Measurements from ENCODE around the gene NFATC2. TPM values are rescaled to one million over a fixed set of nuclear protein-coding genes. Genes with fewer than 3 reads are reported as not detected.
A peak's percentile ranks its signal among the peaks of the same experiment; 100 is the strongest.

NFATC2 gene
- total RNA-seq, 4 donors from 2014 or later: 8.8 to 15.6 (median 13.0) TPM

DNA sequence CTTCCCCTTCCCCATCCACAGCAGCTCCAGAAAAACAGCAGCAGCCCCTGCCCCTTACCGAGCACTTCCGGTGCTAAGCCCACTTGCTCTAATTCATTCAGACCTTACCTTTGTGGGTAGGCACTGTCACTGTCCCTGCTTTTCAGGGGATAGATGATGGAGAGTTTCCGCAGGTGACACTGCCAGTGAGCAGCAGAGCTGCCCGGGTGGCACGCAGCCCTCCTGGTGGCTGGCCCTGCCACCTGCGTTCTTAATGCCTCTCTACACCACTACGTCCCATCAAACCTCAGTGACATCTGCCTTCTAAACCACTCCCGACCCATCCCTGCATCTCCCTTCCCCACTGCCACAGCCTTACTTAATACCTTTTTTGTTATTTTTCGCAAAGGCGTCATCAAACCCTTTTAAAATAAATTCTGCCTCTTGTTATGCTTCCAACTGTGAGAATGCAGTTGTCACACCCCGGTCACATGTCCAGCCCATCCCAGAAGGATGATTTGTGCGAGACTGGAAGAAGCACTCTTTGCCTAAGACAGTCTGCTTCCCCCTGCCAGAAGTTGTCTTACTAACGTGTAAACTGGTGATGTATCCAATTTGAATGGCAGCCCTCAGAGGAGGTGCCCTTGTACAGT, 89.7 kb downstream of the NFATC2 start:
- TF ChIP-seq EP300 (IDR thresholded peaks at IDR 0.05) (no peak), POLR2A (IDR thresholded peaks at IDR 0.05; ENCODE audit: low read depth) (no peak), POLR2AphosphoS5 (IDR thresholded peaks at IDR 0.05) (no peak)
- TF ChIP-seq, protein P1, sequence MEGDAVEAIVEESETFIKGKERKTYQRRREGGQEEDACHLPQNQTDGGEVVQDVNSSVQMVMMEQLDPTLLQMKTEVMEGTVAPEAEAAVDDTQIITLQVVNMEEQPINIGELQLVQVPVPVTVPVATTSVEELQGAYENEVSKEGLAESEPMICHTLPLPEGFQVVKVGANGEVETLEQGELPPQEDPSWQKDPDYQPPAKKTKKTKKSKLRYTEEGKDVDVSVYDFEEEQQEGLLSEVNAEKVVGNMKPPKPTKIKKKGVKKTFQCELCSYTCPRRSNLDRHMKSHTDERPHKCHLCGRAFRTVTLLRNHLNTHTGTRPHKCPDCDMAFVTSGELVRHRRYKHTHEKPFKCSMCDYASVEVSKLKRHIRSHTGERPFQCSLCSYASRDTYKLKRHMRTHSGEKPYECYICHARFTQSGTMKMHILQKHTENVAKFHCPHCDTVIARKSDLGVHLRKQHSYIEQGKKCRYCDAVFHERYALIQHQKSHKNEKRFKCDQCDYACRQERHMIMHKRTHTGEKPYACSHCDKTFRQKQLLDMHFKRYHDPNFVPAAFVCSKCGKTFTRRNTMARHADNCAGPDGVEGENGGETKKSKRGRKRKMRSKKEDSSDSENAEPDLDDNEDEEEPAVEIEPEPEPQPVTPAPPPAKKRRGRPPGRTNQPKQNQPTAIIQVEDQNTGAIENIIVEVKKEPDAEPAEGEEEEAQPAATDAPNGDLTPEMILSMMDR (IDR thresholded peaks at IDR 0.05): no peak
- no peak for DNase-seq (ENCODE audit: extremely low spot score)
- peaks cover 0 to 20% (median 0%) of the 10 kb centered on the region in 4 donors for H3K36me3 ChIP-seq
- no peaks in the 10 kb centered on the region for H3K9me3 ChIP-seq
- no peaks in the 10 kb centered on the region for H3K27me3 ChIP-seq
- H3K4me3 ChIP-seq: no peak overlapping the region
- no peak overlapping the region for H3K27ac ChIP-seq (replicated peaks in 1 of 4)
- 93% methylated on average over 13 of the region's 13 CpGs for WGBS
- peaks cover 34 to 62% (median 53%) of the 10 kb centered on the region in 4 donors for H3K4me1 ChIP-seq
- intact Hi-C loops (cut with DNase I): loop anchor here (10.0 kb wide), 1 partner anchor 142 kb away; no protein-coding TSS in a partner anchor

DNA sequence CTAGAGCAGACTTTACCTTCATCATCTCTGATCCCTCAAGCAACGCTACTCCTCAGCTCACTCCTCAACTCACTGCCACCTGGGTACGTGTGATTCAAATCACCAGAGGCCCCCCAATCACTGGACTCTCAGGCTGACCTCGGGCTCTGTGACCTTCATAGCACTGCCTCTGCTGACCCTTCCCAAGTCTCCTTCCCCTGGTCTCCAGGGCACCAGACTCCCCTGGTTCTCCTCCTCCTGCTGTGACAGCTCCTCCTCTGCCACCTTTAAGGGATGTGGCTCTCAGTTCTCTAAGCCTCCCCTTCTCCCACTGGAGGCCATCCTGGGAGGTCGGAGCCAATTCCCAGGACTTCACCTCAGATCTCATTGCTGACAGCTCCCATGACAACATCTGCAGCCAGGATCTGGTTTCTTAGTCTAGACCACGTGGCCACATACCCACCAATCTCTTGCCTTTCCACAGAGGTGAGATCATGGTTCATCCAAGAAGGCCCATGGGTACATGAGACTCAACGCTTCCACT, 90.4 kb downstream of the NFATC2 start:
- Histone ChIP-seq H3K4me3 (no peak overlapping the region), H3K4me1 (peaks cover 37 to 62% (median 53%) of the 10 kb centered on the region in 4 donors), H3K27me3 (no peaks in the 10 kb centered on the region), H3K36me3 (peaks cover 0 to 20% (median 0%) of the 10 kb centered on the region in 4 donors), H3K27ac (replicated peaks in 1 of 4) (no peak overlapping the region), H3K9me3 (no peaks in the 10 kb centered on the region)
- no peak for DNase-seq (ENCODE audit: extremely low spot score)
- TF ChIP-seq EP300 (IDR thresholded peaks at IDR 0.05) (no peak), POLR2A (IDR thresholded peaks at IDR 0.05; ENCODE audit: low read depth) (no peak), POLR2AphosphoS5 (IDR thresholded peaks at IDR 0.05) (no peak)
- intact Hi-C loops (cut with DNase I): loop anchor here (10.0 kb wide), 1 partner anchor 143 kb away; no protein-coding TSS in a partner anchor
- 99% methylated on average over 6 of the region's 6 CpGs for WGBS

DNA sequence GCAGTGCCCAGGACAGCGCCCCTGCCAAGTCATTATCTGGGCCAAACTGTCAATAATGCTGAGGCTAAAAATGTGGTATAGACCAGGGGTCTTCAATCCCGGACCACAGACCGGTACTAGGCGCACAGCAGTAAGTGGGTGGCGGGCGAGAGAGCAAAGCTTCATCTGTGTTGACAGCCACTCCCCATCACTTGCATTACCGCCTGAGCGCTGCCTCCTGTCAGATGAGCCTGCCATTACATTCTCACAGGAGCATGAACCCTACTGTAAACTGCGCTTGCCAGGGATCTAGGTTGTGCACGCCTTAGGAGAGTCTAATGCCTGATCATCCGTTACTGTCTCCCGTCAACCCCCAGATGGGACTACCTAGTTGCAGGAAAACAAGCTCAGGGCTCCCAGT, 91.0 kb downstream of the NFATC2 start:
- WGBS: 98% methylated on average over 11 of the region's 12 CpGs
- no peak overlapping the region for H3K4me3 ChIP-seq
- no peaks in the 10 kb centered on the region for H3K9me3 ChIP-seq
- no peaks in the 10 kb centered on the region for H3K27me3 ChIP-seq
- peak overlapping the region in 1 of 4 donors; percentile 20 for H3K27ac ChIP-seq (replicated peaks in 1 of 4)
- TF ChIP-seq POLR2A (IDR thresholded peaks at IDR 0.05; ENCODE audit: low read depth): no peak
- TF ChIP-seq POLR2AphosphoS5 (IDR thresholded peaks at IDR 0.05): no peak
- TF ChIP-seq EP300 (IDR thresholded peaks at IDR 0.05): no peak
- TF ChIP-seq, protein P1 (IDR thresholded peaks at IDR 0.05): no peak
- H3K4me1 ChIP-seq: peaks cover 37 to 62% (median 53%) of the 10 kb centered on the region in 4 donors
- no peak for DNase-seq (ENCODE audit: extremely low spot score)
- H3K36me3 ChIP-seq: peaks cover 0 to 20% (median 0%) of the 10 kb centered on the region in 4 donors
- intact Hi-C loops (cut with DNase I): loop anchor here (10.0 kb wide), 1 partner anchor 143 kb away; no protein-coding TSS in a partner anchor

DNA sequence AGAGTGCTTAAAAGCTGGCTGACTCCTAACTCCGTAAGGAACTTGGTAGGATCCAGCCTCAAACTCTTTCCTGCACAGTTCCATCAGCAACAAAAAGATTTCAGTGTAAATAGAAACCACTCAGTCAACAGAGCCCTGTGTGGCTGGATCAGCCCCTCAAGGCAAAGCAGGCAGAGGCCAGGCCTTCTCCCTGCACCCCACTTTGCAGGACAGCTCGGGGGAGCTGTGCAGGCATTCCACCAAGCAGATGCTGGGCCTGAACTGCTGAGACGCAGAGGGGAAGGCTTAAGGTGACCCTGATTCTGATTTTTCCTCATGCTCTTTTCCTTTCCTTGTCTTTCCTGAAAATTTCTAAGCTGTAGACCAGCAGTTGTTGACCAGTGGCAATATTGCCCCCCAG, 91.5 kb downstream of the NFATC2 start:
- peak overlapping the region; percentile 20 to 77 (median 31) for H3K27ac ChIP-seq (replicated peaks in 1 of 4)

More for the DNA sequence above, 91.5 kb downstream of the NFATC2 start:
- 73% methylated on average over 3 of the region's 3 CpGs for WGBS
- H3K4me3 ChIP-seq: no peak overlapping the region
- intact Hi-C loops (cut with DNase I): loop anchor here (10.0 kb wide), 1 partner anchor 144 kb away; no protein-coding TSS in a partner anchor
- no peak for DNase-seq (ENCODE audit: extremely low spot score)
- no peak for TF ChIP-seq POLR2A (IDR thresholded peaks at IDR 0.05; ENCODE audit: low read depth)
- no peak for TF ChIP-seq EP300 (IDR thresholded peaks at IDR 0.05)
- no peak for TF ChIP-seq POLR2AphosphoS5 (IDR thresholded peaks at IDR 0.05)
- TF ChIP-seq, protein P1 (IDR thresholded peaks at IDR 0.05): no peak
- no peaks in the 10 kb centered on the region for H3K9me3 ChIP-seq
- H3K4me1 ChIP-seq: peaks cover 35 to 62% (median 53%) of the 10 kb centered on the region in 4 donors
- H3K36me3 ChIP-seq: peaks cover 0 to 20% (median 0%) of the 10 kb centered on the region in 4 donors
- H3K27me3 ChIP-seq: no peaks in the 10 kb centered on the region

Measured in esophagus muscularis mucosa (tissue), 4 donors.